Measurements from ENCODE around the gene OTX2.

Gene OTX2

GRCh38 chr14:56815745-56816144 lies 5.5 kb upstream of the OTX2 start:
- H3K36me3 ChIP-seq (ENCODE audit: control insufficient read depth, insufficient read depth, low read length) = no peaks in the 10 kb centered on the region
- H3K4me3 ChIP-seq (ENCODE audit: low read length) = no peak overlapping the region
- no peak overlapping the region for H3K27ac ChIP-seq (ENCODE audit: low read depth, low read length)
- no peak for DNase-seq
- WGBS (ENCODE audit: extremely low coverage, insufficient coverage, low lambda C conversion rate) = no CpG with 5 or more reads among the region's 5 CpGs
- H3K4me1 ChIP-seq (ENCODE audit: control insufficient read depth, low read depth, low read length) = peaks cover 2% of the 10 kb centered on the region
- H3K23ac ChIP-seq (ENCODE audit: low read length) = no peak overlapping the region
- H3K79me1 ChIP-seq (ENCODE audit: low read length) = no peaks in the 10 kb centered on the region
- H2BK15ac ChIP-seq (replicated peaks; ENCODE audit: low read depth) = no peak overlapping the region
- no peak overlapping the region for H3K4ac ChIP-seq (ENCODE audit: low read depth, low read length)
- H4K8ac ChIP-seq (ENCODE audit: low read depth, low read length) = no peak overlapping the region
- H3K4me2 ChIP-seq (ENCODE audit: low read length) = no peak overlapping the region
- no peaks in the 10 kb centered on the region for H3K79me2 ChIP-seq (ENCODE audit: control insufficient read depth, insufficient read depth, low read length)
- no peak overlapping the region for H2AK5ac ChIP-seq (ENCODE audit: low read length)
- H3K9ac ChIP-seq (ENCODE audit: low read length) = no peak overlapping the region
- H3K56ac ChIP-seq (ENCODE audit: low read length) = no peak overlapping the region
- no peak overlapping the region for H2BK5ac ChIP-seq (ENCODE audit: low read length)
- H3K27me3 ChIP-seq (ENCODE audit: insufficient read depth, low read length, poor library complexity) = peaks cover 15% of the 10 kb centered on the region
- no peak overlapping the region for H2BK120ac ChIP-seq (ENCODE audit: low read depth, low read length)
- no peak overlapping the region for H4K5ac ChIP-seq (ENCODE audit: low read length)
- H3K18ac ChIP-seq (ENCODE audit: low read length) = no peak overlapping the region

- no peak overlapping the region for H3K4me3 ChIP-seq (ENCODE audit: low read length)
- H3K4ac ChIP-seq (ENCODE audit: low read depth, low read length) = no peak overlapping the region
- H3K27me3 ChIP-seq (ENCODE audit: insufficient read depth, low read length, poor library complexity) = peaks cover 15% of the 10 kb centered on the region
- no peak overlapping the region for H3K56ac ChIP-seq (ENCODE audit: low read length)
- no peaks in the 10 kb centered on the region for H3K79me2 ChIP-seq (ENCODE audit: control insufficient read depth, insufficient read depth, low read length)
- no peak overlapping the region for H3K9ac ChIP-seq (ENCODE audit: low read length)
- H3K79me1 ChIP-seq (ENCODE audit: low read length) = no peaks in the 10 kb centered on the region
- H3K4me1 ChIP-seq (ENCODE audit: control insufficient read depth, low read depth, low read length) = peaks cover 2% of the 10 kb centered on the region
- H2BK5ac ChIP-seq (ENCODE audit: low read length) = no peak overlapping the region
- no peaks in the 10 kb centered on the region for H3K36me3 ChIP-seq (ENCODE audit: control insufficient read depth, insufficient read depth, low read length)
- WGBS (ENCODE audit: extremely low coverage, insufficient coverage, low lambda C conversion rate) = no CpG with 5 or more reads among the region's 4 CpGs
- no peak overlapping the region for H4K5ac ChIP-seq (ENCODE audit: low read length)
- H2AK5ac ChIP-seq (ENCODE audit: low read length) = no peak overlapping the region
- DNase-seq = no peak
- H3K27ac ChIP-seq (ENCODE audit: low read depth, low read length) = no peak overlapping the region
- H3K23ac ChIP-seq (ENCODE audit: low read length) = no peak overlapping the region
- H3K18ac ChIP-seq (ENCODE audit: low read length) = no peak overlapping the region
- H3K4me2 ChIP-seq (ENCODE audit: low read length) = no peak overlapping the region
- H4K8ac ChIP-seq (ENCODE audit: low read depth, low read length) = no peak overlapping the region
- no peak overlapping the region for H2BK120ac ChIP-seq (ENCODE audit: low read depth, low read length)
- H2BK15ac ChIP-seq (replicated peaks; ENCODE audit: low read depth) = no peak overlapping the region
These were observed 4.9 kb upstream of the OTX2 start for GRCh38 chr14:56814969-56815700.

DNA sequence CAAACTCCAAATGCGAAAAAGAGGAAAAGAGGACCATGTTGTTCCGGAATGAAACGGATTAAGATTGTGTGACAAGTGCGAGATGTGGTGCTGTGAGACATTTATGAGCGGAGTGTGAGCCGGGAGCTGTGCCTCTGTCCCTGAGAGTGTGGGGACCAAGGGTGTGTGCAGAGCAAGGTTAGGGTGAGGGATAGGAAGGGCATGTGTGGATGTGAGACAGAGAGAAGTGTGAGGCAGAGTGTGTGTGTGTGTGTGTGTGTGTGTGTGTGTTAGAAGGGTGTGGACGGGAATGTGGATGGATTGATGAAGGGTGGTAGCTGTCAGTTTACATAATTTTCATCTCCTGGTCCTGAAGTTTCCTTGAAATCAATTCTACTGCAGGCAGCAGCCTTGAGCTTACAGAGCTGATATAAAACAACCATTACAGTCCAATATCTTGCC lies 4.3 kb upstream of the OTX2 start:
- no peaks in the 10 kb centered on the region for H3K79me2 ChIP-seq (ENCODE audit: control insufficient read depth, insufficient read depth, low read length)
- H4K5ac ChIP-seq (ENCODE audit: low read length) = no peak overlapping the region
- H2AK5ac ChIP-seq (ENCODE audit: low read length) = no peak overlapping the region
- H3K27ac ChIP-seq (ENCODE audit: low read depth, low read length) = no peak overlapping the region
- peaks cover 19% of the 10 kb centered on the region for H3K27me3 ChIP-seq (ENCODE audit: insufficient read depth, low read length, poor library complexity)
- H3K4ac ChIP-seq (ENCODE audit: low read depth, low read length) = no peak overlapping the region
- H3K18ac ChIP-seq (ENCODE audit: low read length) = no peak overlapping the region
- no peak overlapping the region for H3K4me3 ChIP-seq (ENCODE audit: low read length)
- H3K4me1 ChIP-seq (ENCODE audit: control insufficient read depth, low read depth, low read length) = peaks cover 2% of the 10 kb centered on the region
- no peak overlapping the region for H2BK15ac ChIP-seq (replicated peaks; ENCODE audit: low read depth)
- H2BK120ac ChIP-seq (ENCODE audit: low read depth, low read length) = no peak overlapping the region
- H4K8ac ChIP-seq (ENCODE audit: low read depth, low read length) = no peak overlapping the region
- no peak overlapping the region for H3K9ac ChIP-seq (ENCODE audit: low read length)
- H3K4me2 ChIP-seq (ENCODE audit: low read length) = peak overlapping the region; percentile 1
- no CpG with 5 or more reads among the region's 7 CpGs for WGBS (ENCODE audit: extremely low coverage, insufficient coverage, low lambda C conversion rate)
- H2BK5ac ChIP-seq (ENCODE audit: low read length) = no peak overlapping the region
- no peaks in the 10 kb centered on the region for H3K36me3 ChIP-seq (ENCODE audit: control insufficient read depth, insufficient read depth, low read length)
- no peaks in the 10 kb centered on the region for H3K79me1 ChIP-seq (ENCODE audit: low read length)
- peak; percentile 67 for DNase-seq
- H3K23ac ChIP-seq (ENCODE audit: low read length) = no peak overlapping the region
- H3K56ac ChIP-seq (ENCODE audit: low read length) = peak overlapping the region; percentile 25

DNA sequence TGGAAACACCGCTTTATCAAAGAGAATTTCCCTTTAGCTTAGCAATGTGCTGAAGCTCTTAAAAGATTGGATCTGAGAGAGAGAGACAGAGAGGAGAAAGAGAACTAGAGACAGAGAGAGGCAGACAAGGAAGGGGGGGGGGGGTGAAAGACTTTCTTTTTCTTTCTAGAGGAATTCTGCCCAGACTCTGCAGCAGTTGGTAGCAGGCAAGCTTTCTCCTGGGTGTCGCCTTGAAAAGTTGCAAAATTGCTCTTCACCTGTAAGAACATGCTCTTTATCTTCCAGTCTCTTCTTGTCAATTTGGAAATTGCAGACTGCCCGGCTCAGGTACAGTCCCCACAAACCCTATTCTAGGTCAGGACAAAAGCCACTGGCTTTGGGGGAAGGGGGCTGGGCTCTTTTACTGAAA lies 2.9 kb upstream of the OTX2 start:
- Histone ChIP-seq H3K4me2 (ENCODE audit: low read length) (no peak overlapping the region), H3K4me1 (ENCODE audit: control insufficient read depth, low read depth, low read length) (peaks cover 2% of the 10 kb centered on the region), H2AK5ac (ENCODE audit: low read length) (no peak overlapping the region), H3K9ac (ENCODE audit: low read length) (no peak overlapping the region), H4K8ac (ENCODE audit: low read depth, low read length) (no peak overlapping the region), H3K79me1 (ENCODE audit: low read length) (no peaks in the 10 kb centered on the region), H2BK5ac (ENCODE audit: low read length) (no peak overlapping the region), H3K27ac (ENCODE audit: low read depth, low read length) (no peak overlapping the region), H3K36me3 (ENCODE audit: control insufficient read depth, insufficient read depth, low read length) (no peaks in the 10 kb centered on the region), H3K79me2 (ENCODE audit: control insufficient read depth, insufficient read depth, low read length) (no peaks in the 10 kb centered on the region), H4K5ac (ENCODE audit: low read length) (no peak overlapping the region), H3K23ac (ENCODE audit: low read length) (no peak overlapping the region), H2BK120ac (ENCODE audit: low read depth, low read length) (no peak overlapping the region), H3K18ac (ENCODE audit: low read length) (no peak overlapping the region), H3K56ac (ENCODE audit: low read length) (no peak overlapping the region), H3K4ac (ENCODE audit: low read depth, low read length) (no peak overlapping the region), H3K4me3 (ENCODE audit: low read length) (no peak overlapping the region), H2BK15ac (replicated peaks; ENCODE audit: low read depth) (no peak overlapping the region), H3K27me3 (ENCODE audit: insufficient read depth, low read length, poor library complexity) (peaks cover 12% of the 10 kb centered on the region)
- no CpG with 5 or more reads among the region's 3 CpGs for WGBS (ENCODE audit: extremely low coverage, insufficient coverage, low lambda C conversion rate)
- DNase-seq = no peak

GRCh38 chr14:56812364-56813141 lies 2.3 kb upstream of the OTX2 start:
- WGBS (ENCODE audit: extremely low coverage, insufficient coverage, low lambda C conversion rate) = no CpG with 5 or more reads among the region's 25 CpGs
- Histone ChIP-seq H3K4me2 (ENCODE audit: low read length) (peak overlapping the region; percentile 7), H2BK15ac (replicated peaks; ENCODE audit: low read depth) (no peak overlapping the region), H3K79me1 (ENCODE audit: low read length) (no peaks in the 10 kb centered on the region), H3K18ac (ENCODE audit: low read length) (peak overlapping the region; percentile 71), H3K36me3 (ENCODE audit: control insufficient read depth, insufficient read depth, low read length) (no peaks in the 10 kb centered on the region), H3K79me2 (ENCODE audit: control insufficient read depth, insufficient read depth, low read length) (peaks cover under 1% of the 10 kb centered on the region), H3K27ac (ENCODE audit: low read depth, low read length) (no peak overlapping the region), H4K5ac (ENCODE audit: low read length) (no peak overlapping the region), H2BK120ac (ENCODE audit: low read depth, low read length) (no peak overlapping the region), H3K56ac (ENCODE audit: low read length) (peak overlapping the region; percentile 51), H3K27me3 (ENCODE audit: insufficient read depth, low read length, poor library complexity) (peaks cover 9% of the 10 kb centered on the region), H2AK5ac (ENCODE audit: low read length) (no peak overlapping the region), H3K4ac (ENCODE audit: low read depth, low read length) (no peak overlapping the region), H2BK5ac (ENCODE audit: low read length) (no peak overlapping the region), H3K9ac (ENCODE audit: low read length) (no peak overlapping the region), H3K4me3 (ENCODE audit: low read length) (no peak overlapping the region), H4K8ac (ENCODE audit: low read depth, low read length) (no peak overlapping the region), H3K4me1 (ENCODE audit: control insufficient read depth, low read depth, low read length) (peaks cover 2% of the 10 kb centered on the region), H3K23ac (ENCODE audit: low read length) (no peak overlapping the region)
- DNase-seq = no peak
